NCI-H1105 (cell line): Measurements from ENCODE around the gene CLMN.

Experiments
- DNase-seq: peaks from one replicate; lab custom pipeline; 2025; lab: John Stamatoyannopoulos, UW

Gene CLMN

GRCh38 chr14:95319312-95320077 lies at the start of gene CLMN:
Gene CLMN (minus strand): TSS chr14:95319908. CDS start chr14:95319792, 116 bp downstream.
- peak; percentile 65 for DNase-seq

GRCh38 chr14:95365401-95365800 lies 45.7 kb upstream of the CLMN start:
- DNase-seq = no peak

GRCh38 chr14:95364481-95365209 lies 44.9 kb upstream of the CLMN start:
- DNase-seq = no peak

GRCh38 chr14:95363468-95363954 lies 43.8 kb upstream of the CLMN start:
- DNase-seq = no peak

GRCh38 chr14:95362138-95362494 lies 42.4 kb upstream of the CLMN start:
- DNase-seq = no peak

- no peak for DNase-seq
Observed at GRCh38 chr14:95361373-95362137, 41.8 kb upstream of the CLMN start.

GRCh38 chr14:95360828-95361227 lies 41.1 kb upstream of the CLMN start:
- DNase-seq = no peak

GRCh38 chr14:95359994-95360826 lies 40.5 kb upstream of the CLMN start:
- no peak for DNase-seq

- no peak for DNase-seq
Observed at GRCh38 chr14:95356245-95356869, 36.6 kb upstream of the CLMN start.

GRCh38 chr14:95355422-95355821 lies 35.7 kb upstream of the CLMN start:
- no peak for DNase-seq

- DNase-seq = no peak
Observed at GRCh38 chr14:95354834-95355233, 35.1 kb upstream of the CLMN start.

- no peak for DNase-seq
Observed at GRCh38 chr14:95353664-95354063, 34.0 kb upstream of the CLMN start.

GRCh38 chr14:95353007-95353406 lies 33.3 kb upstream of the CLMN start:
- DNase-seq = no peak

- DNase-seq = no peak
Observed at GRCh38 chr14:95352481-95352880, 32.8 kb upstream of the CLMN start.

- DNase-seq = no peak
Observed at GRCh38 chr14:95349241-95349640, 29.5 kb upstream of the CLMN start.

GRCh38 chr14:95348395-95349080 lies 28.8 kb upstream of the CLMN start:
- no peak for DNase-seq

- no peak for DNase-seq
Observed at GRCh38 chr14:95346820-95347219, 27.1 kb upstream of the CLMN start.

- DNase-seq = no peak
Observed at GRCh38 chr14:95346266-95346665, 26.6 kb upstream of the CLMN start.

GRCh38 chr14:95345032-95345431 lies 25.3 kb upstream of the CLMN start:
- no peak for DNase-seq

- DNase-seq = no peak
Observed at GRCh38 chr14:95344536-95344935, 24.8 kb upstream of the CLMN start.

- DNase-seq = no peak
Observed at GRCh38 chr14:95341564-95341963, 21.9 kb upstream of the CLMN start.
